NK-92 (cell line): ENCODE results near the gene ZDHHC1.

Experiments
- DNase-seq: peaks from one replicate; lab custom pipeline; 2025; ENCODE audit not compliant: unreplicated experiment; lab: John Stamatoyannopoulos, UW

The ZDHHC1 gene

GRCh38 chr16:67396159-67397035 lies 19.9 kb downstream of the ZDHHC1 start:
- DNase-seq, result no peak

GRCh38 chr16:67395458-67396158 lies 20.7 kb downstream of the ZDHHC1 start:
- DNase-seq, result no peak

GRCh38 chr16:67395105-67395457 lies 21.2 kb downstream of the ZDHHC1 start:
- DNase-seq, result no peak

DNA sequence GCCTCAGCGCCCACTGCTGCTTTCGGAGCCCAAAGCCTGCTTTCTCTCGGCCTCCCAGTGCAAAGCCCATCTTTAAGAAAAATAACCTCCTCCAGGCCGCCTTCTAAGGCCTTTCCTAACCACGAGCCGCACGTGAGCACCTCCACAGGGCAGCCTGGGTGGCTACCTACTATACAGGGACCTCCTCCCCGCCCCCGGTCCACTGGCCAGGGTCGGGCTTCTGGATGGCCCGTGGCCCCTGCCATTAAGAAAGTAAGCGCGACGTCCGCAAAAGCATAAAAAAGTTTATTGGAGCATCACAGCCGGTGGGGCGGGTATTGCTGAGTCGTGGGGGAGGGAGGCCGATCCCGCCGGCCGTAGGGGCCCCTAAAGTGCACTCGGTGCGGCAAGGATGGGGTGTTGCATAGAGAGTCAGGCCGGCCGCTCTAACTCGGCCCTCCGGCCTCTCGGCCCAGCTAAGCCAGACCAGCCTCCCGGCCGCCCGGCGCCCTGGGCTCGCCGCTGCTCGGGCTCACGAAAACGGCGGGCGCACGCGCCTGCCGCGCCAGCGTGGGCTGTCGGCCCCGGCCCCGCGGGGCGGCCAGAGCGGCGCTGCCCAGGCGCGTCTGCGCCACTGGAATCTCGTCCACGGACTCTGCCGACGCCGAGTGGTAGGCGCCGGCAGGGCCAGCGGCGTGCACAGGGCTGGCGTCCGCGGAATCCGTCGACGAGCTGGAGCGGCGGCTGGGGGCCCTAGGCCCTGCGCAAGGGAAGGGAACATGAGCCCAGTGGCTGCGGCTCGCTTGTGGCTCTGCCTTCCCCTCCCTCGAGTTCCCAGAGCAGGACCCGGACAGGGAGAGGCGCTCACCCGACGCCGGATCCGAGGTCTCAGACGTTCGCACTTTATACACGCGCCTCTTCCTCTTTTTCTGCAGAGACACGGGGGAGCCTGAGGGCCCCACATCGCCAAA lies 21.8 kb downstream of the ZDHHC1 start:
- DNase-seq, result no peak

DNA sequence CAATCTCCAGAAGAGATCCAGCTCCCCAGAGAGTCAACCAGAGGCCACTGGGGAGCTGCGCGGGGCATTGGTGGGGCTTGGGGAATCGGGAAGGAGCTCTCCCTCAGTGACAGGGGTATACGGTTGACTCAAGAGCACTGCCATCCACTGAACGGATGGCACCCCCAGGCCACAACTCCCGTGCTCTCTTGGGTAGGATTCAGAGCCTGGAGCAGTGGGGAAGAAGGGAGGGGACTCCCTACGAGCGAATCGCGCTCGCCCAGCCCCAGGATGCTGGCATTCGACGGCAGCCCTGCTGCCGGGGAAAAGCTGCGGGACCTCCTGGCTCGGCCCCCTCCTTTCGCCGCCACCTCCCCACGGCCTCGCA lies 22.5 kb downstream of the ZDHHC1 start:
- DNase-seq, result no peak

DNA sequence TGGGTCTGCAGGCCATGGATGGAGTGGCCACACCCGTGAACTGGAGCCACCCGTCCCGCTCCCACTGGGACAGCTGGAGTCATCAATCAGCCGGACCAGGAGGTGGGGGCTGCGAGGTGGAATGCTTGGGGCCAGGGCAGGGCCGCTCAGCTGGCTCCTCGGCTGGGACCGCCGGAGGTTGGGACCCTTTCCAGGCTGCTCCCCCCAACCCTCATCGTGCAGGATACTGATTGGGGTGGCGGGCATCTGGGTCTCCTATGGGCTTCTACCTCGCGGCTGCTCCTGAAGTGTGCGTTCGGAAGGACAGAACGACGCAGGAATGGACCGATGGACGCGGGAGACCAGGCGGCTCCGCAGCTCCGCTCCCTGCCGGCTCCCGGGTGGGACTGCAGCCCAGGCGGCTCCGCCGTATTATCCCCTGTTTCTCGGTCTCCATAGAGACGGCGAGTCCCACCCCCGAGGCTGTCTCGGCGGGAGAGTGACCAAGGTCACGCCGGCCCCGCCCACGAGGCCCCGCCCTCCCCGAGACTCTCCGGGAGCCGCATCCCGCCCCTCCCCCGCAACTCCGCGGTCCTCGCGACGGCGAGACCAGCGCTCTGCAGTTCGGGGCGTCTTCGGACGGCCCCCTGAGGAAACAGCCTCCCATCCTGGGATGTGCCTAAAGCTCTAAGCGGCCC lies 23.0 kb downstream of the ZDHHC1 start, which contains the start of gene TPPP3:
TPPP3 (minus strand) TSS at position 388 of the 677 bp plus-strand sequence. CDS start 2,387 bp downstream, outside the sequence.
- DNase-seq, result no peak

DNA sequence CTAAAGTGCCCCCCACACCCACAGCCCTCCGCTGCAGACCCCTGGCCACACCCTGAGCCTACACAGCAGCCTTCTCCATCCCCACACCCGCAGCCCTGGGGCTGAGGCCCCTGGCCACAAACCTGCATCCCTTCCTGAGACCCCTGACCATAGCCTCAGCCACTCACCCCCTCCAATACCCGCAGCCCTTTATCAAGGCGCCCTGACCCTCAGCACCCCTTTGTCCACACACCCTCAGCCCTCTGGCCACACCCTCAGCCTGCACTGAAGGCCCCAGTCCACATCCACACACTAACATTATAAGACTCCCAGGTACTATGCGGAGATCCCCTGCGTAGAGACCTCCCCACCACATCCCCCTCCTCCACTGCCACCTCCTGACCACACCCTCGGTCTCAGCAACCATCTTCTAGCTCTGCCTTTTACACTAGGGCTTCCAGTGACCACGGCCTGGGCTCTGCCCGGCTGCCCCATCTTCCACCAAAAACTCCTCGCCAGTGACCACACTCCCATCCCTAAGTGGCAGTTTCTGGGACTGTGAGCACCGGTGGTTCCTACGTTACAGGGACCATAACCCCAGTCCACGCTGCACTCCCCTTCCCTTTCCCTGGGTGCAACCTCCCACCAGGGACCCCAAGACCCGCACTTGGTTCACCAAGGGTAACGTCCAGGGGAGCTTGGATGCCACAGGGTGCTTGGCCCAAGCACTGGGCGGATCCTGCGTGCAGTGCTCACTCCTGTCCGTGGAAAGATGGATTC lies 23.8 kb downstream of the ZDHHC1 start:
- no peak for DNase-seq

DNA sequence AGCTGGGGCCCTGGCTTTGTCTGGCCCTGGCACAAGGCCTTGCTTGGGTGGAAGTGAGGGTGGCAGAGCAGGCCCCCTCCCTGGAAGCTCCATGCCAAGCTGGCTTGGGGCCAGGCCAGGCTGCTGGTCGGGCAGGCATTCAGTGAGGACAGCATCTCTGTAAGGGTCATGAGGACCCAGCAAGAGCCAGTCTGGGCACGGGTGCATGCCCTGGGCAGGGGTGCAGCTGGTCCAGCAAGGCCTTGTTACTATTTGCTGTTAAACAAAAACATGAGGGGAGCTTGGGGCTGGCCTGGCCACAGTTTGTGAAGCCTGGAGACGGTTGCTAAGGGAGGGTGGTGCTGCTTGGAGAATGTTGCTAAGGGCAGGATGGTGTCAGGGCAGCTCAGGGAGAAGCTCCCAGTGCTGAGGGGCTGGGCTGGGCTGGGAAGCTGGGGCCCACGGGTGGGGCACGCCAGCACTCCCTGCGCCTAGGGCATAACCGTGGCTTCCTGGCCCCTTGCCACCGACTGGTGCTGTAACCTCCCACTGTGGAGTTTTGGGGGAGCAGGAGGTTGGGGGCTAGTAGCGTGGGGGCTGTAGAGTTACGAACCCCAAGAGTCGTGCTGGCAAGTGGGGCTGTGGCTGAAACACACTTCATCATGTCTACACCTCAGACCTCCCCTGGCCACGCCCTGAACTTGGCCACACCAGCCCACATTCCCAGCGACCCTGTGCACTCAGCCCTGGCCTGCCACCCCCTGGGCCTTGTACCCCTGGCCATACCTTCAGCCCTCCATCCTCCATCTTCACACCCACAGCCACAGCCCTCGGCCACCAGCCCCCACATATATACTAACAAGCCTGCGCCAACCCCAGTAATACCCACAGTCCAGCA lies 24.6 kb downstream of the ZDHHC1 start:
- no peak for DNase-seq

GRCh38 chr16:67390816-67391423 lies 25.4 kb downstream of the ZDHHC1 start:
- DNase-seq, result no peak

DNA sequence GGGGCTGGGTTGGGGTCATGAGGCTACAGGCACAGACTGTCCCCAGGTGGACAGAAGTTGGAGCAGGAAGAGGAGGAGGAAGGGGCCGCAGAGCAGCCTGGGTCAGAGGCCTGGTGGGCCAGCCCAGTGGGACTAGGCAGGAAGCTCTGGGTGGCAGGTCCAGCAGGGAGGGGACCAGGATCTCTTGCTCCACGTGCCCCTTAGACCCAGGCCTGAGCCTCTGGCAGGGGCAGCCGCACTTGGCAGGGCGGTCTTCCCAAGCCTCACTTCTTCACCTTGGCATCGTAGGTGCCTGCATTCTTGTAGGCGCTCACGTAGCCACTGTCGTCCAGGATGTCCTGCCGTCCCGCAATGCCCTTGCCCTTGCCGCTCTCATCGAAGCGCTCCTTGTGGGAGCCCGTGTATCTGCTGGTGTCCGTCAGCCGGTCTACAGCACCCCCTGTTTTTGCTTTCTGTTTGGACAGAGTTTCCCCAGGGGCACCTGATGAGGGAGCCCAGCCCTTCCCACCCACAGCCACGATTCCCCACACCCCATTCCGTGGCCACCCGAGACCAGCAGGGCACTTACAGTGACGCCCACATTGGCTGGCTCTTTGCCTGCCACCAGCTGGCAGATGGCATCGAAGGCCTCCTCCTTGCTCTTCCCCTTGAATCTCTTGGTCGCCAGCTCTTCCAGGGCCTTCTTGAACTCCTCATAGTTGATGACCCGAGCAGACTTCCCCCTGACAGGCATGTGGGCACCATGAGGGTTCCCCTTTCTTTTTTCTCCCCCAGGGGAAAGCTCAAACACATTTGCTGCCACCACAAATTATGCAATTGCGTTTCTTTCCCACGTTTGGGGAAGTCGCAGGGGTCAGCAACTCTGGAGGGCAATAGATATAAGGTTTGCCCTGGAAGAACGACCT lies 26.1 kb downstream of the ZDHHC1 start:
- no peak for DNase-seq

DNA sequence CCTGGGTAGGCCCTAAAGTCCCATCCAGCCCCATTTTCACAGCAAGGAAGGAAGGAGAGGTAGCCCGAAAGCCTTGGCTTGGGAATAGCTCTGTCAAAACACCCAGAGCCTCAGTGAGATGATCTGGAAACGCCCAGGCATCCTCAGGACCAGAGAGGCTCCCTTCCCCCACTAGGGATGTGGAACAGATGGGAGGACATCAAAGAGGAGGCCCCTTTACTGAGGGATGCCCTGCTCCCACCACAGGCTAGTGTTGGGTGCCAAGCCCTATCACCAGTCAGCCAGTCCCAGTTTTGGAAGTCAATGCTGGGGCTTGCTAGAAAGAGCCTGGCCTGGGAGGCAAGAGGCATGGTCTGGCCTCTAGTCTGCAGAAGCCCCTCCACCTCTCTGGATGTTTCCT lies 27.7 kb downstream of the ZDHHC1 start:
- DNase-seq, result no peak

DNA sequence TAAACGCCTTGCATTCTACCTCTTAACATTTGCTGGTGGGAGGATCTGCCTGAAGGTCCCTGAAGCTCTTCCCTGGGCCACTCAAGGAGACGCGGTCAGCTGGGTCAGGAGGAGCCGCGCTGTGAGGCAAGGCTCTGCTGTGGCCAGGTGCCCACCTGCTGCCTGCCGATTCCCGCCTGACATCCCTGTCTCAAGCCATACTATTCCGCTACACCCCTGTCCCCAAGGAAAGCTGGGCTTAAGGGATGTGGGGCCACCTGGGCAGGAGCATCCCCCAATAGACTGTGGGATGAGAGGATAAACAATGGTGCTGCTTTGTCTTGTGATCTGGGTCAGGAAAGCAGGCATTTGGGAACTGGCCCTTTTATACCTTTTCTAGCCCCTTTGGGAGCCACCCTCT lies 28.1 kb downstream of the ZDHHC1 start:
- no peak for DNase-seq

GRCh38 chr16:67387479-67388079 lies 28.7 kb downstream of the ZDHHC1 start:
- DNase-seq, result no peak

GRCh38 chr16:67386861-67387455 lies 29.3 kb downstream of the ZDHHC1 start:
- no peak for DNase-seq

DNA sequence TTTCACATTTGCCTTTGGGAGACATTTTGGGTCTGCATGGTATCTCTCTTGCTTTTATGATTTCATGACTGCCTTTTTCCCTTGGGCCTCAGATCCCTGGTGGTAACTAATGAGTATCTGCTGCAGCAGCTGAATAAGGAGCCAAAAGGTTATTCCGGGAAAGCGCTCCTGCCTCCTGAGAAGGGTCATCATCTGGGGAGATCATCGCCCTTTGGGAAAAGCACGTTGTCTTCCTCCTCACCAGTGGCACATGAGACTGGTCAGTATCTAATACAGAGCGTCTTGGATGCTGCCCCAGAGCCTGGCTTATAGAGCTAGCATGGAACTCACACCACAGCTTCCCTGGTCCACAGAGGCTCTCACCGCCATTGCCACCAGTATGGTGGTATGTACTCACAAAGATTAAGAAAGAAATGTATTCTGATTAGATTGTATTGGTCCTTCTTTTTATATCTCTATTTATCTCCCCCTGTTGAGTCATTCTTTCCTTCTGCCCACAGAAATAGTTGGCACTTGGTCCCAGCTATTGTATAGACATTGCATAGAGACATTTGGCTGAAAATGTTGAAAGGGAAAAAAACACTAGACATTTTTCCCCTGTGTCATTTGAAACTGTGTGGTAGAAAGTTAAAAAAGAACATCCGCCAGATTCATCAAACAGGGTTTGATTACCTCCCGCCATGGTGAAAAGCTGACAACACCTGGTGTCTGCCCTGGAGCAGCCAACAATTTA lies 31.3 kb downstream of the ZDHHC1 start:
- DNase-seq, result no peak

- no peak for DNase-seq
Observed at GRCh38 chr16:67383284-67383683, 33.0 kb downstream of the ZDHHC1 start.
